IMR-90 (cell line): ENCODE data around the gene FOXN3. TPM values are rescaled to one million over a fixed set of nuclear protein-coding genes. Genes with fewer than 3 reads are reported as not detected.

ENCODE experiments used
- ATAC-seq: fragments of 200-7000 bp; cut with Tn5 transposase; 2 replicates; pipeline ENCODE4 v1.9.1; 2020; ENCODE audit warnings: low read depth, mild to moderate bottlenecking, moderate library complexity
- BruUV-seq: library from RNA; stranded (reverse); fragments of 400-500 nt; replicated peaks from 2 replicates; lab custom pipeline; 2021; lab: Mats Ljungman, UMichigan
- CTCF ChIA-PET: fragments of 300-600 bp; formaldehyde crosslinking; extraction: SDS; loops from one replicate; lab custom pipeline; 2021; ENCODE audit warnings: antibody characterized with exemption; lab: Yijun Ruan, JAX
- POLR2A ChIA-PET: fragments of 300-600 bp; sonication (Branson Sonifier 250); formaldehyde crosslinking; loops from one replicate; lab custom pipeline; 2022; ENCODE audit warnings: antibody characterized with exemption; ENCODE audit not compliant: unreplicated experiment; lab: Charles Lee
- DNase-seq: peaks from one replicate; pipeline ENCODE4 v3.0.0; 2013
- H2AFZ ChIP-seq: replicated peaks from 2 replicates; pipeline ENCODE3; 2013; ENCODE audit warnings: low read length, mild to moderate bottlenecking; ENCODE audit not compliant: poor library complexity
- H2AK5ac ChIP-seq: 2 replicates; pipeline ENCODE4 v1.6.1; 2013; ENCODE audit warnings: low read depth, low read length, inconsistent platforms
- H2AK9ac ChIP-seq: replicated peaks from 2 replicates; pipeline ENCODE3; 2013; ENCODE audit warnings: mild to moderate bottlenecking, low read depth, low read length, moderate library complexity; ENCODE audit not compliant: poor library complexity
- H2BK120ac ChIP-seq: 2 replicates; pipeline ENCODE4 v1.6.1; 2013; ENCODE audit warnings: low read depth, low read length, inconsistent platforms
- H2BK15ac ChIP-seq: 3 replicates; pipeline ENCODE4 v1.6.1; 2013; ENCODE audit warnings: low read depth, low read length, inconsistent platforms
- H2BK20ac ChIP-seq: 2 replicates; pipeline ENCODE4 v1.6.1; 2013; ENCODE audit warnings: low read depth, mild to moderate bottlenecking, inconsistent platforms, low read length, moderate library complexity
- H2BK5ac ChIP-seq: 2 replicates; pipeline ENCODE4 v1.6.1; 2013; ENCODE audit warnings: mild to moderate bottlenecking, low read depth, low read length, inconsistent platforms; ENCODE audit not compliant: poor library complexity, severe bottlenecking
- H3K14ac ChIP-seq: replicated peaks from 2 replicates; pipeline ENCODE4 v1.6.1; 2013; ENCODE audit warnings: low read depth, low read length, inconsistent platforms
- H3K18ac ChIP-seq: 2 replicates; pipeline ENCODE4 v1.6.1; 2013; ENCODE audit warnings: low read depth, low read length, control low read depth
- H3K23ac ChIP-seq: 2 replicates; pipeline ENCODE4 v1.6.1; 2013; ENCODE audit warnings: low read depth, low read length, inconsistent platforms
- H3K27ac ChIP-seq: 2 replicates; pipeline ENCODE4 v1.5.1; 2013; ENCODE audit warnings: mild to moderate bottlenecking, control low read depth, low read length; ENCODE audit not compliant: insufficient read depth
- H3K27me3 ChIP-seq: 2 replicates; pipeline ENCODE4 v1.6.1; 2013; ENCODE audit warnings: low read length; ENCODE audit not compliant: control insufficient read depth, insufficient read depth
- H3K36me3 ChIP-seq: 2 replicates; pipeline ENCODE4 v1.6.1; 2013; ENCODE audit warnings: low read length, mixed read lengths; ENCODE audit not compliant: control insufficient read depth, insufficient read depth
- H3K4ac ChIP-seq: 2 replicates; pipeline ENCODE4 v1.6.1; 2013; ENCODE audit warnings: low read depth, low read length, inconsistent platforms
- H3K4me1 ChIP-seq: 2 replicates; pipeline ENCODE4 v1.6.1; 2013; ENCODE audit warnings: low read length, mixed read lengths; ENCODE audit not compliant: control insufficient read depth, insufficient read depth
- H3K4me2 ChIP-seq: 2 replicates; pipeline ENCODE4 v1.6.1; 2013; ENCODE audit warnings: low read depth, mild to moderate bottlenecking, control low read depth, low read length, moderate library complexity
- H3K4me3 ChIP-seq: 2 replicates; pipeline ENCODE4 v1.5.1; 2013; ENCODE audit warnings: low read depth, mild to moderate bottlenecking, control low read depth, low read length, moderate library complexity; ENCODE audit not compliant: insufficient read depth
- H3K56ac ChIP-seq: 2 replicates; pipeline ENCODE4 v1.6.1; 2013; ENCODE audit warnings: low read length, inconsistent platforms; ENCODE audit not compliant: insufficient read depth; ENCODE audit errors: extremely low read depth
- H3K79me1 ChIP-seq, 2 experiments: 2 replicates each; pipeline ENCODE4 v1.6.1; 2013; ENCODE audit warnings: low read length in 2 of 2, inconsistent platforms in 1 of 2, low read depth in 1 of 2
- H3K9ac ChIP-seq: 2 replicates; pipeline ENCODE4 v1.6.1; 2013; ENCODE audit warnings: low read depth, low read length, control low read depth
- H3K9me1 ChIP-seq: 2 replicates; pipeline ENCODE4 v1.6.1; 2013; ENCODE audit warnings: low read length, inconsistent platforms; ENCODE audit not compliant: insufficient read depth
- H3K9me3 ChIP-seq: 2 replicates; pipeline ENCODE4 v1.6.1; 2013; ENCODE audit warnings: low read length; ENCODE audit not compliant: control insufficient read depth, insufficient read depth
- H4K20me1 ChIP-seq: 2 replicates; pipeline ENCODE4 v1.6.1; 2013; ENCODE audit warnings: low read length, inconsistent platforms; ENCODE audit not compliant: insufficient read depth
- H4K5ac ChIP-seq: 2 replicates; pipeline ENCODE4 v1.6.1; 2013; ENCODE audit warnings: mild to moderate bottlenecking, low read depth, low read length, control low read depth
- H4K8ac ChIP-seq, 2 experiments: 2 replicates each; pipeline ENCODE4 v1.6.1; 2013; ENCODE audit warnings: low read depth in 2 of 2, low read length in 2 of 2, control low read depth in 1 of 2, inconsistent platforms in 1 of 2
- H4K91ac ChIP-seq: 2 replicates; pipeline ENCODE4 v1.6.1; 2013; ENCODE audit warnings: low read depth, low read length, inconsistent platforms; ENCODE audit not compliant: insufficient read depth
- BHLHE40 ChIP-seq: fragments of 150-350 bp; IDR thresholded peaks from 2 replicates; pipeline ENCODE4 v1.6.1; 2016; ENCODE audit warnings: mild to moderate bottlenecking, low read depth, low read length
- CEBPB ChIP-seq: IDR thresholded peaks from 2 replicates; pipeline ENCODE4 v1.6.1; 2012; ENCODE audit warnings: low read depth, low read length, improper control_type of control experiment
- ELK1 ChIP-seq: fragments of 150-350 bp; IDR thresholded peaks from 2 replicates; pipeline ENCODE4 v1.6.1; 2016; ENCODE audit warnings: low read depth, mild to moderate bottlenecking, low read length, moderate library complexity, borderline replicate concordance
- MXI1 ChIP-seq: IDR thresholded peaks from 2 replicates; pipeline ENCODE4 v1.6.1; 2012; ENCODE audit warnings: low read depth, mild to moderate bottlenecking, low read length, moderate library complexity, borderline replicate concordance
- NFE2L2 ChIP-seq: fragments of 150-350 bp; IDR thresholded peaks from 2 replicates; pipeline ENCODE4 v1.6.1; 2016; ENCODE audit warnings: low read depth, mild to moderate bottlenecking, low read length
- POLR2A ChIP-seq: IDR thresholded peaks from 2 replicates; pipeline ENCODE4 v1.6.1; 2012; ENCODE audit warnings: mild to moderate bottlenecking, low read depth, low read length
- RAD21 ChIP-seq: IDR thresholded peaks from 2 replicates; pipeline ENCODE4 v1.6.1; 2012; ENCODE audit warnings: low read length, improper control_type of control experiment
- RFX5 ChIP-seq: IDR thresholded peaks from 2 replicates; pipeline ENCODE4 v1.8.0; 2012; ENCODE audit warnings: low read depth, mild to moderate bottlenecking, low read length, moderate library complexity
- WGBS, 2 experiments: methylation state at CpG; one replicate each; pipeline versions ENCODE4 v1.1.5 to v1.1.7; 2013; ENCODE audit warnings: missing lambda C conversion rate in 2 of 2; ENCODE audit not compliant: insufficient read length in 1 of 2; ENCODE audit errors: extremely low coverage in 2 of 2; 5-methylcytosine and 5-hydroxymethylcytosine counted together
- dilution Hi-C: fragments of 300-500 bp; cut with HindIII; formaldehyde crosslinking; loops from one replicate; pipeline ENCODE4 v1.14.3; 2018; ENCODE audit warnings: low sequenced_read_pairs; ENCODE audit not compliant: unreplicated experiment
- in situ Hi-C: fragments of 300-500 bp; cut with MboI; formaldehyde crosslinking; loops from 3 replicates; pipeline ENCODE4 v1.14.3; 2019; ENCODE audit warnings: low sequenced_read_pairs, inconsistent platforms, mixed read lengths
- intact Hi-C: fragments of 100-400 bp; cut with micrococcal nuclease; formaldehyde crosslinking; loops from 2 replicates; pipeline ENCODE4 v1.10.0; 2022
- polyA plus RNA-seq, 3 experiments: library from polyadenylated mRNA; depleted of rRNA; stranded (reverse); fragments of >200 nt; gene quantifications; 2 replicates each; pipeline ENCODE4 v1.2.3, GENCODE V29; 2012; ENCODE audit warnings: low replicate concordance in 1 of 3
- total RNA-seq: library from RNA; depleted of rRNA; stranded (reverse); fragments of >200 nt; gene quantifications from 2 replicates; pipeline ENCODE4 v1.2.3, GENCODE V29; 2012
- TF ChIP-seq, protein P1 (sequence below): fragments of 150-350 bp; IDR thresholded peaks from 2 replicates; pipeline ENCODE4 v1.6.1; 2017; ENCODE audit warnings: mild to moderate bottlenecking, antibody characterized with exemption, low read length, low read depth
- TF ChIP-seq, protein P2 (sequence below): conservative IDR thresholded peaks from 2 replicates; pipeline ENCODE4 v1.5.1; 2012; ENCODE audit warnings: mild to moderate bottlenecking, low read depth, low read length, improper control_type of control experiment

The FOXN3 gene
- total and polyA plus RNA-seq, 2 of the 4 experiments (the other 2 are of a cell fraction) = 22.6 to 33.7 TPM

DNA sequence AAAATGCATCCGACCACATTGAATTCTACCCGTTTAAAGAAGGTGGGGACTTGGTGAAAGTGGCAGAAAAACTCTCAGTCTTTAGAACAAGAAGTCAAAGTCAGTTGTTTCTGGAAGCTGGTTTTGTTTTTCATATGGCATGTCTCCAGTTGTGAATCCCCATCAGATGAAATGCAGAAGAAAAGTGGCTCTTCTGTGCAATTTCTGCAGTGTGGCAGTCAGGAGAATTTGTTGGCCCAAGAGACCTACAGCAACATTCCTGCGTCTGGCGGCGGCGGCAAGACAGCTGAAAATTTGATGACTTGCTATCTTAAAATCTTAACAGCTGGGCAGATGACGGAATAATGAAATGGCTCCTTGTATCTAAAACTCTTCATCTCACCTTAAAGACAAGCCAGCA, 201.5 kb downstream of the FOXN3 start:
- Histone ChIP-seq H3K27ac (no peak overlapping the region), H2AFZ (no peak overlapping the region), H4K91ac (no peak overlapping the region), H3K4ac (no peak overlapping the region), H3K79me1 (peaks cover 37 to 38% of the 10 kb centered on the region in 2 experiments), H3K4me3 (no peak overlapping the region), H2BK20ac (no peak overlapping the region), H4K20me1 (peaks cover 10% of the 10 kb centered on the region; the same call in 1 of the 2 replicates), H3K9me3 (no peaks in the 10 kb centered on the region), H3K4me2 (no peak overlapping the region), H3K9me1 (peaks cover 11% of the 10 kb centered on the region), H3K56ac (no peak overlapping the region), H2AK5ac (no peak overlapping the region), H4K5ac (no peak overlapping the region), H3K23ac (no peak overlapping the region), H2BK5ac (no peak overlapping the region), H3K14ac (no peak overlapping the region), H3K27me3 (no peaks in the 10 kb centered on the region), H2BK120ac (no peak overlapping the region), H3K36me3 (peaks cover 11% of the 10 kb centered on the region), H3K18ac (no peak overlapping the region), H4K8ac (no peak overlapping the region), H2BK15ac (no peak overlapping the region), H3K9ac (no peak overlapping the region), H2AK9ac (no peak overlapping the region), H3K4me1 (no peaks in the 10 kb centered on the region)
- intact Hi-C loops (no loop called here), in situ Hi-C loops (no loop called here), dilution Hi-C loops (no loop called here)
- ChIA-PET CTCF (no interaction called here), POLR2A (no interaction called here)
- TF ChIP-seq MXI1 = no peak
- TF ChIP-seq ELK1 = no peak
- TF ChIP-seq RAD21 = no peak
- TF ChIP-seq NFE2L2 = no peak
- no peak for TF ChIP-seq BHLHE40
- no peak for TF ChIP-seq RFX5
- TF ChIP-seq, protein P1, sequence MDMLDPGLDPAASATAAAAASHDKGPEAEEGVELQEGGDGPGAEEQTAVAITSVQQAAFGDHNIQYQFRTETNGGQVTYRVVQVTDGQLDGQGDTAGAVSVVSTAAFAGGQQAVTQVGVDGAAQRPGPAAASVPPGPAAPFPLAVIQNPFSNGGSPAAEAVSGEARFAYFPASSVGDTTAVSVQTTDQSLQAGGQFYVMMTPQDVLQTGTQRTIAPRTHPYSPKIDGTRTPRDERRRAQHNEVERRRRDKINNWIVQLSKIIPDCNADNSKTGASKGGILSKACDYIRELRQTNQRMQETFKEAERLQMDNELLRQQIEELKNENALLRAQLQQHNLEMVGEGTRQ = no peak
- no peak for TF ChIP-seq POLR2A
- TF ChIP-seq CEBPB = no peak
- TF ChIP-seq, protein P2, sequence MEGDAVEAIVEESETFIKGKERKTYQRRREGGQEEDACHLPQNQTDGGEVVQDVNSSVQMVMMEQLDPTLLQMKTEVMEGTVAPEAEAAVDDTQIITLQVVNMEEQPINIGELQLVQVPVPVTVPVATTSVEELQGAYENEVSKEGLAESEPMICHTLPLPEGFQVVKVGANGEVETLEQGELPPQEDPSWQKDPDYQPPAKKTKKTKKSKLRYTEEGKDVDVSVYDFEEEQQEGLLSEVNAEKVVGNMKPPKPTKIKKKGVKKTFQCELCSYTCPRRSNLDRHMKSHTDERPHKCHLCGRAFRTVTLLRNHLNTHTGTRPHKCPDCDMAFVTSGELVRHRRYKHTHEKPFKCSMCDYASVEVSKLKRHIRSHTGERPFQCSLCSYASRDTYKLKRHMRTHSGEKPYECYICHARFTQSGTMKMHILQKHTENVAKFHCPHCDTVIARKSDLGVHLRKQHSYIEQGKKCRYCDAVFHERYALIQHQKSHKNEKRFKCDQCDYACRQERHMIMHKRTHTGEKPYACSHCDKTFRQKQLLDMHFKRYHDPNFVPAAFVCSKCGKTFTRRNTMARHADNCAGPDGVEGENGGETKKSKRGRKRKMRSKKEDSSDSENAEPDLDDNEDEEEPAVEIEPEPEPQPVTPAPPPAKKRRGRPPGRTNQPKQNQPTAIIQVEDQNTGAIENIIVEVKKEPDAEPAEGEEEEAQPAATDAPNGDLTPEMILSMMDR = no peak
- no peak for DNase-seq
- no TSS peak for BruUV-seq
- ATAC-seq = no peak
- WGBS, 2 experiments = 57% methylated on average over 4 of the region's 7 CpGs; no CpG with 5 or more reads in 1 of the 2 experiments
